HepG2 (cell line): ENCODE measurements around the gene OBP2A. TPM values are rescaled to one million over a fixed set of nuclear protein-coding genes. Genes with fewer than 3 reads are reported as not detected.

Experiments
- ATAC-seq: fragments of 200-7000 bp; cut with Tn5 transposase; 3 replicates; pipeline ENCODE4 v1.9.1; 2020; ENCODE audit warnings: mild to moderate bottlenecking, moderate library complexity
- BruUV-seq: library from RNA; stranded (reverse); fragments of 400-500 nt; replicated peaks from 2 replicates; lab custom pipeline; 2021; lab: Mats Ljungman, UMichigan
- CTCF ChIA-PET: fragments of 300-600 bp; formaldehyde crosslinking; extraction: SDS; loops from one replicate; lab custom pipeline; 2021; ENCODE audit warnings: low total read pairs, inconsistent platforms, low intra/inter-chr PET ratio; lab: Yijun Ruan, JAX
- POLR2A ChIA-PET: fragments of 350-600 bp; sonication (Branson Sonifier 250); formaldehyde crosslinking; loops from one replicate; lab custom pipeline; 2020; ENCODE audit warnings: antibody characterized with exemption, inconsistent platforms; lab: Yijun Ruan, JAX
- DNase-seq: peaks from one replicate; pipeline ENCODE4 v3.0.0-alpha.2; 2015; ENCODE audit warnings: low spot score
- FAIRE-seq: peaks from 3 replicates; lab custom pipeline; 2011; peaks lifted over from hg19 to GRCh38; lab: Jason Lieb, UNC
- H2AFZ ChIP-seq: one replicate; pipeline ENCODE4 v1.6.1; 2011; ENCODE audit warnings: low read length, inconsistent platforms
- H3K27ac ChIP-seq: fragments of 300-600 bp; 3 replicates; pipeline ENCODE4 v1.8.0; 2011; ENCODE audit warnings: mixed run types, mild to moderate bottlenecking, mixed read lengths, low read length, inconsistent platforms; ENCODE audit not compliant: insufficient read depth; ENCODE audit errors: extremely low read length
- H3K27me3 ChIP-seq, 2 experiments: fragments of 200-600 bp in 1 of 2; 2 replicates in 1 of 2; 3 replicates in 1 of 2; pipeline versions ENCODE4 v1.6.0 to v1.8.0; 2011; ENCODE audit warnings: low read length in 2 of 2, mild to moderate bottlenecking in 2 of 2, moderate library complexity in 2 of 2, inconsistent platforms in 1 of 2; ENCODE audit not compliant: insufficient read depth in 2 of 2, control insufficient read depth in 1 of 2
- H3K36me3 ChIP-seq, 2 experiments: fragments of 200-600 bp in 1 of 2; replicated peaks in 1 of 2; 2 replicates in 1 of 2; 3 replicates in 1 of 2; pipeline versions ENCODE4 v1.5.1 to v1.8.0; 2011; ENCODE audit warnings: low read length in 2 of 2, inconsistent platforms in 1 of 2; ENCODE audit not compliant: insufficient read depth in 2 of 2, control insufficient read depth in 1 of 2
- H3K4me1 ChIP-seq: 2 replicates; pipeline ENCODE4 v1.5.1; 2012; ENCODE audit warnings: low read length, inconsistent platforms; ENCODE audit not compliant: insufficient read depth
- H3K4me2 ChIP-seq: 2 replicates; pipeline ENCODE4 v1.6.0; 2011; ENCODE audit warnings: low read depth, low read length, inconsistent platforms
- H3K4me3 ChIP-seq, 3 experiments: fragments of 200-600 bp in 1 of 3; sonication (generic), shearing (Covaris generic) in 1 of 3; replicated peaks in 1 of 3; 2 replicates each; pipeline ENCODE4 v1.5.1; 2011 to 2016; ENCODE audit warnings: low read length in 3 of 3, inconsistent platforms in 2 of 3, low read depth in 2 of 3, mild to moderate bottlenecking in 2 of 3, control low read depth in 1 of 3, mixed read lengths in 1 of 3; ENCODE audit not compliant: insufficient read depth in 1 of 3
- H3K79me2 ChIP-seq: one replicate; pipeline ENCODE4 v1.6.1; 2011; ENCODE audit warnings: low read length, inconsistent platforms; ENCODE audit not compliant: insufficient read depth
- H3K9ac ChIP-seq: 2 replicates; pipeline ENCODE4 v1.6.0; 2011; ENCODE audit warnings: mild to moderate bottlenecking, low read depth, low read length, inconsistent platforms; ENCODE audit not compliant: insufficient read depth
- H3K9me3 ChIP-seq: 2 replicates; pipeline ENCODE4 v1.5.1; 2012; ENCODE audit warnings: mild to moderate bottlenecking, low read length
- H4K20me1 ChIP-seq: 2 replicates; pipeline ENCODE4 v1.6.0; 2011; ENCODE audit warnings: inconsistent platforms, mild to moderate bottlenecking, low read length, moderate library complexity; ENCODE audit not compliant: insufficient read depth
- CBFB ChIP-seq: sonication (generic); formaldehyde crosslinking; IDR thresholded peaks from 2 replicates; pipeline ENCODE4 v1.4.0; 2020; ENCODE audit warnings: missing genetic modification reagents
- IRX3 ChIP-seq: sonication (generic); formaldehyde crosslinking; IDR thresholded peaks from 2 replicates; pipeline ENCODE4 v1.8.1; 2023; ENCODE audit warnings: mild to moderate bottlenecking, low read depth, missing genetic modification reagents, borderline replicate concordance
- MAFF ChIP-seq: IDR thresholded peaks from 2 replicates; pipeline ENCODE4 v1.6.1; 2011; ENCODE audit warnings: low read depth, low read length, improper control_type of control experiment
- NFIB ChIP-seq: sonication (generic); formaldehyde crosslinking; IDR thresholded peaks from 2 replicates; pipeline ENCODE4 v1.9.0; 2021; ENCODE audit warnings: missing genetic modification reagents, mild to moderate bottlenecking, borderline replicate concordance
- RARG ChIP-seq: sonication (generic); formaldehyde crosslinking; IDR thresholded peaks from 2 replicates; pipeline ENCODE4 v1.4.0; 2020; ENCODE audit warnings: low read depth, mild to moderate bottlenecking, missing genetic modification reagents
- SIN3B ChIP-seq: fragments of 150-350 bp; IDR thresholded peaks from 2 replicates; pipeline ENCODE4 v1.6.1; 2014; ENCODE audit warnings: low read length
- ZNF256 ChIP-seq: sonication (generic); formaldehyde crosslinking; conservative IDR thresholded peaks from 2 replicates; pipeline ENCODE4 v1.4.0; 2020; ENCODE audit warnings: missing genetic modification reagents
- ZNF276 ChIP-seq: sonication (generic); formaldehyde crosslinking; IDR thresholded peaks from 2 replicates; pipeline ENCODE4 v1.4.0; 2020; ENCODE audit warnings: mild to moderate bottlenecking, low read depth, missing genetic modification reagents
- ZNF839 ChIP-seq: sonication (generic); formaldehyde crosslinking; IDR thresholded peaks from 2 replicates; pipeline ENCODE4 v1.4.0; 2020; ENCODE audit warnings: missing genetic modification reagents, mild to moderate bottlenecking, borderline replicate concordance
- WGBS: methylation state at CpG from one replicate; pipeline ENCODE4 v1.1.6; 2017; ENCODE audit warnings: low lambda C conversion rate; 5-methylcytosine and 5-hydroxymethylcytosine counted together
- in situ Hi-C: cut with HindIII; loops from 2 replicates; pipeline ENCODE4 v1.10.0; 2017; ENCODE audit warnings: low pct_unique_long_range_greater_than_20kb; ENCODE audit not compliant: extremely low pct_ligation_motif_present
- intact Hi-C: fragments of 100-400 bp; cut with micrococcal nuclease; formaldehyde crosslinking; loops from one replicate; pipeline ENCODE4 v1.10.0; 2022; ENCODE audit not compliant: unreplicated experiment
- polyA plus RNA-seq, 8 experiments: library from polyadenylated mRNA; depleted of rRNA in 3 of 8; stranded (reverse) in 7 of 8; unstranded in 1 of 8; fragments of >200 nt; fragmentation: Illumina TruSeq in 4 of 8; extraction: Trizol in 4 of 8; gene quantifications; 2 replicates each; pipeline versions ENCODE4 v1.2.1 to v1.2.3, GENCODE V29; 2011 to 2016; ENCODE audit warnings: low read depth in 4 of 8, missing spikeins in 1 of 8, mixed read lengths in 1 of 8; ENCODE audit not compliant: insufficient read depth in 1 of 8
- total RNA-seq, 5 experiments: library from RNA; depleted of rRNA; stranded (reverse); fragments of >200 nt; fragmentation: Illumina TruSeq; extraction: Trizol; gene quantifications; 2 replicates each; pipeline ENCODE4 v1.2.3, GENCODE V29; 2016; ENCODE audit warnings: low read depth in 1 of 5
- TF ChIP-seq, protein P1 (sequence below): IDR thresholded peaks from 2 replicates; pipeline ENCODE4 v1.6.1; 2012; ENCODE audit warnings: low read length, improper control_type of control experiment

Gene OBP2A
- total and polyA plus RNA-seq, 2 of the 13 experiments (the other 11 are each of a cell fraction or from before 2014, with no cell fraction given), result 0.32 TPM; not detected in 1

- no peaks in the 10 kb centered on the region for H3K9me3 ChIP-seq
- TF ChIP-seq MAFF (no peak), SIN3B (no peak), ZNF276 (CRISPR knock-in tag) (no peak), ZNF256 (CRISPR knock-in tag) (no peak), CBFB (CRISPR knock-in tag) (no peak), RARG (CRISPR knock-in tag) (no peak), ZNF839 (CRISPR knock-in tag) (no peak), NFIB (no peak), IRX3 (CRISPR knock-in tag) (no peak)
- TF ChIP-seq, protein P1, sequence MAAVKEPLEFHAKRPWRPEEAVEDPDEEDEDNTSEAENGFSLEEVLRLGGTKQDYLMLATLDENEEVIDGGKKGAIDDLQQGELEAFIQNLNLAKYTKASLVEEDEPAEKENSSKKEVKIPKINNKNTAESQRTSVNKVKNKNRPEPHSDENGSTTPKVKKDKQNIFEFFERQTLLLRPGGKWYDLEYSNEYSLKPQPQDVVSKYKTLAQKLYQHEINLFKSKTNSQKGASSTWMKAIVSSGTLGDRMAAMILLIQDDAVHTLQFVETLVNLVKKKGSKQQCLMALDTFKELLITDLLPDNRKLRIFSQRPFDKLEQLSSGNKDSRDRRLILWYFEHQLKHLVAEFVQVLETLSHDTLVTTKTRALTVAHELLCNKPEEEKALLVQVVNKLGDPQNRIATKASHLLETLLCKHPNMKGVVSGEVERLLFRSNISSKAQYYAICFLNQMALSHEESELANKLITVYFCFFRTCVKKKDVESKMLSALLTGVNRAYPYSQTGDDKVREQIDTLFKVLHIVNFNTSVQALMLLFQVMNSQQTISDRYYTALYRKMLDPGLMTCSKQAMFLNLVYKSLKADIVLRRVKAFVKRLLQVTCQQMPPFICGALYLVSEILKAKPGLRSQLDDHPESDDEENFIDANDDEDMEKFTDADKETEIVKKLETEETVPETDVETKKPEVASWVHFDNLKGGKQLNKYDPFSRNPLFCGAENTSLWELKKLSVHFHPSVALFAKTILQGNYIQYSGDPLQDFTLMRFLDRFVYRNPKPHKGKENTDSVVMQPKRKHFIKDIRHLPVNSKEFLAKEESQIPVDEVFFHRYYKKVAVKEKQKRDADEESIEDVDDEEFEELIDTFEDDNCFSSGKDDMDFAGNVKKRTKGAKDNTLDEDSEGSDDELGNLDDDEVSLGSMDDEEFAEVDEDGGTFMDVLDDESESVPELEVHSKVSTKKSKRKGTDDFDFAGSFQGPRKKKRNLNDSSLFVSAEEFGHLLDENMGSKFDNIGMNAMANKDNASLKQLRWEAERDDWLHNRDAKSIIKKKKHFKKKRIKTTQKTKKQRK, result no peak
- TF ChIP-seq, all 625 proteins: peak for 0
- ChIA-PET CTCF (no interaction called here), POLR2A (no interaction called here)
- no TSS peak for BruUV-seq
- no peak for ATAC-seq
- H3K4me1 ChIP-seq, result no peaks in the 10 kb centered on the region
- no peak overlapping the region for H3K9ac ChIP-seq
- intact Hi-C loops, result no loop called here
- H4K20me1 ChIP-seq, result no peaks in the 10 kb centered on the region
- H3K79me2 ChIP-seq, result no peaks in the 10 kb centered on the region
- H3K36me3 ChIP-seq, result no peaks in the 10 kb centered on the region
- in situ Hi-C loops, result no loop called here
- H3K27me3 ChIP-seq, result peaks cover 0 to 26% of the 10 kb centered on the region in 2 experiments; a peak in 1 of 5 replicates
- no peak overlapping the region for H3K4me2 ChIP-seq
- 7% methylated on average over 8 of the region's 8 CpGs for WGBS
- H3K27ac ChIP-seq, result no peak overlapping the region
- FAIRE-seq, result no peak
- H3K4me3 ChIP-seq, result no peak overlapping the region
- H2AFZ ChIP-seq, result no peak overlapping the region
- no peak for DNase-seq
Measured at GRCh38 chr9:135536216-135536615, 9.7 kb upstream of the OBP2A start.
